BJ (cell line): ENCODE data around the gene TM9SF2. TPM values are rescaled to one million over a fixed set of nuclear protein-coding genes. Genes with fewer than 3 reads are reported as not detected.

Experiments
- CTCF ChIA-PET: fragments of 350-600 bp; formaldehyde crosslinking; extraction: SDS; loops from one replicate; lab custom pipeline; 2021; ENCODE audit warnings: antibody characterized with exemption, inconsistent platforms; lab: Yijun Ruan, JAX
- POLR2A ChIA-PET: fragments of 300-600 bp; sonication (Branson Sonifier 250); formaldehyde crosslinking; extraction: SDS; loops from one replicate; lab custom pipeline; 2021; ENCODE audit warnings: antibody characterized with exemption; lab: Charles Lee
- DNase-seq: peaks from one replicate; pipeline ENCODE4 v3.0.0-alpha.2; 2011; ENCODE audit warnings: low read depth
- H3K27me3 ChIP-seq: 2 replicates; pipeline ENCODE4 v1.6.0; 2011; ENCODE audit warnings: low read length; ENCODE audit not compliant: control insufficient read depth, insufficient read depth
- H3K36me3 ChIP-seq: 2 replicates; pipeline ENCODE4 v1.5.1; 2011; ENCODE audit warnings: low read length; ENCODE audit not compliant: control insufficient read depth, insufficient read depth
- H3K4me3 ChIP-seq: 2 replicates; pipeline ENCODE4 v1.5.1; 2011; ENCODE audit warnings: low read depth, mild to moderate bottlenecking, control low read depth, low read length
- CTCF ChIP-seq: IDR thresholded peaks from 2 replicates; pipeline ENCODE4 v1.5.1; 2011; ENCODE audit warnings: low read depth, mild to moderate bottlenecking, control low read depth, inconsistent platforms, low read length, moderate library complexity; ENCODE audit not compliant: insufficient read depth
- polyA plus RNA-seq: library from polyadenylated mRNA; depleted of rRNA; stranded (reverse); fragments of >200 nt; gene quantifications from 2 replicates; pipeline ENCODE4 v1.2.3, GENCODE V29; 2011

Gene TM9SF2
- polyA plus RNA-seq, 1 experiment = 62.0 TPM

DNA sequence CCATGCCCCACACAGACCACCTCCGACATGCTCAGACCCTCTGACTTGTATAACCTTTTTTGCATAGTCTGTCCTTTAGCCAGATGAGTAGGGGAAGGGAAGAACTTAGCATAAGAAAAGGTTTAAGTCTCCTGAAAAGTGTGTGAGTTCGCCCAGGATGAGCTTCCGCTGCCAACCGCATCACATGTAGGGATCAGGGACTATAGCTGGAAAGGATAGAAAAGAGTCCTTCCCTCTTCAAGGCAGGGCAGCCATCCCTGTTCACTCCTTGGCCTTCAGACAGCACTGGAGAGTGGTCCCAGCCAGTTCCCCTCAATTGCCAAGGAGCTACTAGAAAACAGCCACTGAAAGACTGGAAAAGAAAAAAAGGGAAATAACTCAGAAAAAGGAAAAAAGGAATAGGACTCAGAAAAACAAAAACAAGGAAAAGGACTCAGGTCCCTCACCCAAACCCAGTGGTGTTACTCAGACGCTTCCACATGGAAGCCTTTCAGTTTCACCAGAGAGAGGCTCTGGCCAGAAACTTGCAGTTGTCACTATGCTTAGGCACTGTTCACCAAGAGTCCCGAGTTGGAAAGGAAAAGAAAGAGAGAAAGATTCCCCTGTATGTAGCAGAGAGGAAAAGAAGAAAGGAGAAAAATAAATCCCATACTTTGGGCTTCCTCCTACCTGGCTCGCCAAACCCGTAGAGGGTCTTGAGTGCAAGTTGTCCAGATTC is 5.6 kb upstream of the TM9SF2 start:
- no peak for TF ChIP-seq CTCF
- ChIA-PET POLR2A (interaction anchor here (0.6 kb wide), 1 partner anchor 281 kb away, joined by 6 read pairs; no protein-coding TSS in a partner anchor), CTCF (interaction anchor here (1.0 kb wide), 1 partner anchor 10 kb away, joined by 3 read pairs; no protein-coding TSS in a partner anchor)
- Histone ChIP-seq H3K4me3 (no peak overlapping the region), H3K27me3 (no peaks in the 10 kb centered on the region), H3K36me3 (no peaks in the 10 kb centered on the region)
- DNase-seq = no peak

- Histone ChIP-seq H3K4me3 (no peak overlapping the region), H3K36me3 (no peaks in the 10 kb centered on the region), H3K27me3 (no peaks in the 10 kb centered on the region)
- CTCF ChIA-PET = interaction anchor here (1.0 kb wide), 1 partner anchor 9 kb away, joined by 3 read pairs; no protein-coding TSS in a partner anchor
- POLR2A ChIA-PET = interaction anchor here (0.6 kb wide), 1 partner anchor 281 kb away, joined by 6 read pairs; no protein-coding TSS in a partner anchor
- TF ChIP-seq CTCF = no peak
- DNase-seq = no peak
These were observed 4.8 kb upstream of the TM9SF2 start for GRCh38 chr13:99496184-99497142.

- Histone ChIP-seq H3K36me3 (no peaks in the 10 kb centered on the region), H3K27me3 (no peaks in the 10 kb centered on the region), H3K4me3 (peak overlapping the region; percentile 39)
- ChIA-PET POLR2A (no interaction called here), CTCF (interaction anchor here (0.6 to 1.6 kb wide), 2 partner anchors 10 to 62 kb away, joined by 7 read pairs; no protein-coding TSS in a partner anchor)
- peak; percentile 85 for DNase-seq
- TF ChIP-seq CTCF = no peak
These were observed 2.8 kb upstream of the TM9SF2 start for GRCh38 chr13:99498171-99499161.

DNA sequence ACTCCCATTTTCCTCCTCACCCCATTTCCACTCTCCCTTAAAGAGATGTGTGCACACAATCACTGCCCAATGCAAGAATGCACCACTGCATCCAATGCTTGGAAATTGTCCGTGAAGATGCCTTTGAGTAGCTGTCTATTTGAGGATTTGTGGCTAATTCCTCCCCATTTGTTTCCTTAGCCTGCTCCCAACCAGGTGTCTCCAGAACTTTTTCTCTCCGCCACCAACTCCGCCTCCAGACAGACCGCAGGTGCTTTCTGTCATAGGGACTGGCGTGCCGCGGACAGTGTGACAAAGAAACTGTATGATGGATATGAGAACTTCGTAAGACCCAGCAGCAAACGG is 461 bp upstream of the TM9SF2 start:
- DNase-seq = no peak
- no peaks in the 10 kb centered on the region for H3K27me3 ChIP-seq
- POLR2A ChIA-PET = no interaction called here
- no peaks in the 10 kb centered on the region for H3K36me3 ChIP-seq
- CTCF ChIA-PET = interaction anchor here (1.2 to 1.5 kb wide), 3 partner anchors 61 to 110 kb away, joined by 3 to 4 read pairs (median 4); no protein-coding TSS in a partner anchor
- H3K4me3 ChIP-seq = peak overlapping the region; percentile 97
- no peak for TF ChIP-seq CTCF
